ENCODE data around the gene HEYL. TPM values are rescaled to one million over a fixed set of nuclear protein-coding genes. Genes with fewer than 3 reads are reported as not detected.
A peak's percentile ranks its signal among the peaks of the same experiment; 100 is the strongest.

HEYL gene
- total RNA-seq, 1 donor from 2014 or later = 1.1 TPM

- Histone ChIP-seq H4K20me1 (ENCODE audit: insufficient read depth, low read length) (no peaks in the 10 kb centered on the region), H2AFZ (ENCODE audit: low read depth, low read length) (no peak overlapping the region), H3K4me1 (ENCODE audit: insufficient read depth, low read length) (peaks cover 5% of the 10 kb centered on the region), H3K9me3 (ENCODE audit: insufficient read depth, low read depth, low read length) (no peaks in the 10 kb centered on the region), H3K4me3 (ENCODE audit: insufficient read depth, low read depth, low read length) (no peak overlapping the region), H3K4me2 (ENCODE audit: low read length) (no peak overlapping the region), H3K27ac (ENCODE audit: low read depth, low read length) (no peak overlapping the region), H3K79me2 (ENCODE audit: insufficient read depth, low read length) (no peaks in the 10 kb centered on the region), H3K36me3 (ENCODE audit: insufficient read depth, low read length) (no peaks in the 10 kb centered on the region), H3K27me3 (ENCODE audit: insufficient read depth, low read length) (peaks cover 21% of the 10 kb centered on the region), H3K9ac (ENCODE audit: low read length) (no peak overlapping the region)
- Mint-ChIP-seq H3K36me3 (ENCODE audit: low read depth, unreplicated experiment) (peaks cover 1% of the 10 kb centered on the region), H3K9me3 (ENCODE audit: unreplicated experiment) (peaks cover 2% of the 10 kb centered on the region), H3K27ac (ENCODE audit: unreplicated experiment) (no peak overlapping the region), H3K4me3 (ENCODE audit: unreplicated experiment) (no peak overlapping the region), H3K27me3 (ENCODE audit: low read depth, unreplicated experiment) (peaks cover 58% of the 10 kb centered on the region), H3K4me1 (ENCODE audit: low read depth, unreplicated experiment) (peaks cover 4% of the 10 kb centered on the region)
- DNase-seq (ENCODE audit: low read depth) (no peak), FAIRE-seq (no peak)
- TF ChIP-seq EZH2 (IDR thresholded peaks at IDR 0.05; ENCODE audit: insufficient read depth, low read length) (no peak), CTCF (IDR thresholded peaks at IDR 0.05; ENCODE audit: insufficient read depth, low read depth, low read length) (no peak)
Observed at GRCh38 chr1:39640861-39641260, 1.4 kb upstream of the HEYL start.

GRCh38 chr1:39638965-39639304, 508 bp downstream of the HEYL start:
- Mint-ChIP-seq H3K36me3 (ENCODE audit: low read depth, unreplicated experiment) (peaks cover 1% of the 10 kb centered on the region), H3K9me3 (ENCODE audit: unreplicated experiment) (peaks cover 2% of the 10 kb centered on the region), H3K27ac (ENCODE audit: unreplicated experiment) (peak overlapping the region; percentile 26), H3K4me3 (ENCODE audit: unreplicated experiment) (peak overlapping the region; percentile 70), H3K27me3 (ENCODE audit: low read depth, unreplicated experiment) (peaks cover 61% of the 10 kb centered on the region), H3K4me1 (ENCODE audit: low read depth, unreplicated experiment) (peaks cover 4% of the 10 kb centered on the region)
- Histone ChIP-seq H4K20me1 (ENCODE audit: insufficient read depth, low read length) (no peaks in the 10 kb centered on the region), H3K9ac (ENCODE audit: low read length) (no peak overlapping the region), H3K36me3 (ENCODE audit: insufficient read depth, low read length) (no peaks in the 10 kb centered on the region), H3K4me3 (ENCODE audit: insufficient read depth, low read depth, low read length) (no peak overlapping the region), H3K79me2 (ENCODE audit: insufficient read depth, low read length) (no peaks in the 10 kb centered on the region), H2AFZ (ENCODE audit: low read depth, low read length) (no peak overlapping the region), H3K27me3 (ENCODE audit: insufficient read depth, low read length) (peaks cover 35% of the 10 kb centered on the region), H3K4me1 (ENCODE audit: insufficient read depth, low read length) (peaks cover 5% of the 10 kb centered on the region), H3K9me3 (ENCODE audit: insufficient read depth, low read depth, low read length) (no peaks in the 10 kb centered on the region), H3K27ac (ENCODE audit: low read depth, low read length) (no peak overlapping the region), H3K4me2 (ENCODE audit: low read length) (peak overlapping the region; percentile 69)
- FAIRE-seq (no peak), DNase-seq (ENCODE audit: low read depth) (no peak)
- TF ChIP-seq EZH2 (IDR thresholded peaks at IDR 0.05; ENCODE audit: insufficient read depth, low read length) (no peak), CTCF (IDR thresholded peaks at IDR 0.05; ENCODE audit: insufficient read depth, low read depth, low read length) (no peak)

- H4K20me1 ChIP-seq (ENCODE audit: insufficient read depth, low read length) = peaks cover 2% of the 10 kb centered on the region
- TF ChIP-seq EZH2 (IDR thresholded peaks at IDR 0.05; ENCODE audit: insufficient read depth, low read length) = no peak
- TF ChIP-seq CTCF (IDR thresholded peaks at IDR 0.05; ENCODE audit: insufficient read depth, low read depth, low read length) = no peak
- Mint-ChIP-seq H3K4me3 (ENCODE audit: unreplicated experiment) (no peak overlapping the region), H3K9me3 (ENCODE audit: unreplicated experiment) (no peaks in the 10 kb centered on the region), H3K27me3 (ENCODE audit: low read depth, unreplicated experiment) (peaks cover 66% of the 10 kb centered on the region), H3K27ac (ENCODE audit: unreplicated experiment) (no peak overlapping the region), H3K36me3 (ENCODE audit: low read depth, unreplicated experiment) (peaks cover 1% of the 10 kb centered on the region), H3K4me1 (ENCODE audit: low read depth, unreplicated experiment) (no peaks in the 10 kb centered on the region)
- no peaks in the 10 kb centered on the region for H3K36me3 ChIP-seq (ENCODE audit: insufficient read depth, low read length)
- H2AFZ ChIP-seq (ENCODE audit: low read depth, low read length) = no peak overlapping the region
- no peak for FAIRE-seq
- peaks cover 4% of the 10 kb centered on the region for H3K4me1 ChIP-seq (ENCODE audit: insufficient read depth, low read length)
- DNase-seq (ENCODE audit: low read depth) = no peak
- peaks cover 46% of the 10 kb centered on the region for H3K27me3 ChIP-seq (ENCODE audit: insufficient read depth, low read length)
- H3K27ac ChIP-seq (ENCODE audit: low read depth, low read length) = no peak overlapping the region
- no peaks in the 10 kb centered on the region for H3K79me2 ChIP-seq (ENCODE audit: insufficient read depth, low read length)
- no peaks in the 10 kb centered on the region for H3K9me3 ChIP-seq (ENCODE audit: insufficient read depth, low read depth, low read length)
- H3K4me2 ChIP-seq (ENCODE audit: low read length) = no peak overlapping the region
- H3K9ac ChIP-seq (ENCODE audit: low read length) = no peak overlapping the region
- no peak overlapping the region for H3K4me3 ChIP-seq (ENCODE audit: insufficient read depth, low read depth, low read length)
Observed at GRCh38 chr1:39637361-39637760, 2.1 kb downstream of the HEYL start.
